Mucosa of descending colon (tissue), 3 donors: Measurements from ENCODE around the gene TGFBR3. TPM values are rescaled to one million over a fixed set of nuclear protein-coding genes. Genes with fewer than 3 reads are reported as not detected.

ENCODE experiments used
- ATAC-seq: fragments of 200-7000 bp; cut with Tn5 transposase; one replicate; pipeline ENCODE4 v1.9.1; 2020; ENCODE audit warnings: mild to moderate bottlenecking, moderate library complexity
- DNase-seq, 3 donors: peaks; one replicate each; pipeline ENCODE4 v3.0.0-alpha.2; 2020
- H3K36me3 ChIP-seq: fragments of 200-600 bp; one replicate; pipeline ENCODE4 v1.8.0; 2021; ENCODE audit warnings: low read depth, mild to moderate bottlenecking
- H3K4me1 ChIP-seq: fragments of 200-600 bp; one replicate; pipeline ENCODE4 v1.8.0; 2021; ENCODE audit warnings: low read depth, mild to moderate bottlenecking
- H3K4me3 ChIP-seq: fragments of 200-600 bp; one replicate; pipeline ENCODE4 v1.8.0; 2021; ENCODE audit warnings: mild to moderate bottlenecking
- H3K9me3 ChIP-seq: fragments of 200-600 bp; one replicate; pipeline ENCODE4 v1.8.0; 2021; ENCODE audit warnings: mild to moderate bottlenecking
- intact Hi-C, 2 donors: fragments of 100-400 bp; cut with DNase I in 1 of 2; cut with micrococcal nuclease in 1 of 2; formaldehyde crosslinking; loops; one replicate each; pipeline versions ENCODE4 v1.11.0 to v1.11.1; 2022; cut with DNase I, micrococcal nuclease
- total RNA-seq, 3 donors: library from RNA; stranded (reverse); fragmentation: NEBNext Ultra II Directional in 2 of 3; extraction: Animal tissue kit (Norgen Biotek cat#: 25700) in 2 of 3; gene quantifications; one replicate each; pipeline versions ENCODE4 v1.2.1 to v1.2.4, GENCODE V29; 2021 to 2023
- TF ChIP-seq, protein P1 (sequence below): fragments of 200-600 bp; IDR thresholded peaks from one replicate; pipeline ENCODE4 v1.8.0; 2022; ENCODE audit warnings: antibody characterized with exemption, mild to moderate bottlenecking
- donor health status: DM: no; HTN: no; CAD: no; lungs with moderate emphysema.
- donor health status: DM: no; HTN: no; CAD: no.
- donor health status: DM: no; HTN: yes; CAD: no.

The TGFBR3 gene
- total RNA-seq, 3 donors from 2014 or later, result 11.6 to 89.7 (median 21.1) TPM

DNA sequence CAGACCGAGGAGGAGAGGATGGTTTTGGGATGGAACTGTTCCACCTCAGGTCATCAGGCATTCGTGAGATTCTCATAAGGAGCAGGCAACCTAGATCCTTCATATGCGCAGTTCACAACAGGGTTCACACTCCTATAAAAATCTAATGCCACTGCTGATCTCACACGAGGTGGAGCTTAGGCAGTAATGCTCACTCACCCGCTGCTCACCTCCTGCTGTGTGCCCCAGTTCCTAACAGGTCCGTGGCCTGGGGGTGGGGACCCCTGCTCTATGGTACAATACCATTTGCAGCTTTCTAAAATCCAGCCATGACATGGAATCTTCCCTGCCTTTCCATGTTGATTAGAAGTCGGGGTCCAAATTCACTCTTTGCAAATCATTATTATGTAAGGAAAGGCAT, 72.1 kb downstream of the TGFBR3 start:
- DNase-seq, result no peak
- H3K4me1 ChIP-seq, result peaks cover under 1% of the 10 kb centered on the region
- TF ChIP-seq, protein P1, sequence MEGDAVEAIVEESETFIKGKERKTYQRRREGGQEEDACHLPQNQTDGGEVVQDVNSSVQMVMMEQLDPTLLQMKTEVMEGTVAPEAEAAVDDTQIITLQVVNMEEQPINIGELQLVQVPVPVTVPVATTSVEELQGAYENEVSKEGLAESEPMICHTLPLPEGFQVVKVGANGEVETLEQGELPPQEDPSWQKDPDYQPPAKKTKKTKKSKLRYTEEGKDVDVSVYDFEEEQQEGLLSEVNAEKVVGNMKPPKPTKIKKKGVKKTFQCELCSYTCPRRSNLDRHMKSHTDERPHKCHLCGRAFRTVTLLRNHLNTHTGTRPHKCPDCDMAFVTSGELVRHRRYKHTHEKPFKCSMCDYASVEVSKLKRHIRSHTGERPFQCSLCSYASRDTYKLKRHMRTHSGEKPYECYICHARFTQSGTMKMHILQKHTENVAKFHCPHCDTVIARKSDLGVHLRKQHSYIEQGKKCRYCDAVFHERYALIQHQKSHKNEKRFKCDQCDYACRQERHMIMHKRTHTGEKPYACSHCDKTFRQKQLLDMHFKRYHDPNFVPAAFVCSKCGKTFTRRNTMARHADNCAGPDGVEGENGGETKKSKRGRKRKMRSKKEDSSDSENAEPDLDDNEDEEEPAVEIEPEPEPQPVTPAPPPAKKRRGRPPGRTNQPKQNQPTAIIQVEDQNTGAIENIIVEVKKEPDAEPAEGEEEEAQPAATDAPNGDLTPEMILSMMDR, result no peak
- no peak for ATAC-seq
- intact Hi-C loops, result no loop called here
- H3K9me3 ChIP-seq, result no peaks in the 10 kb centered on the region
- H3K36me3 ChIP-seq, result no peaks in the 10 kb centered on the region
- no peak overlapping the region for H3K4me3 ChIP-seq

DNA sequence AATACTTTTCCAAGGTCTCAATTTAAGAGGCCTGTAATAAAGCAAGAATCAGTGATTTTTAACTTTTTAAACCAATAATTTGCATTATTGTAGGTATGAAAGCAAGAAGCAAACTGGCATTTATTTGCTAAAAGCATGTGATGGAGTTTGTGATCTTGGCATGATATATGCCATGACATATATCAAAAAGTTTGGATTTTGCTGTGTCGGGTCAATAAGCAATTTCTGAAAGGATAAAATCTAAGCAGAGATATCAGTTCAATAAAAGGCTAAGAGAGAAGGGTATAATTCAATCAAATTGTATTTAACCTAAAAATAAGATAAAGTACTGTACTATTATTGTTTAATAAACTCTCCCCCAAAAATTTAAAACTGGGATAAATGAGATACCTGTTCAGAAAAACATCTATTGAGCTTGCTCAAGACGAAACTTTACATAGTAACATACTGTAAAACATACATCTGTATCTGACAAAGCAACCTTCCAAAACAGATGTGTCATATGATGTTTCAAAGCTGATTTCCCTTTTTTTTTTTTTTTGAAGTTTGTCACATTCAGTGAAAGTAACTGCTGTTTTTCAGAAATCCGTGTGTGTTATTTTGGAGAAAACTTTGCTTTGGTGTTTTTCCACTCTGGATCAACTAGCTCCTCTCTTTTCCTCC, 74.5 kb downstream of the TGFBR3 start:
- no peaks in the 10 kb centered on the region for H3K36me3 ChIP-seq
- H3K4me1 ChIP-seq, result no peaks in the 10 kb centered on the region
- ATAC-seq (no peak), DNase-seq (no peak)
- intact Hi-C loops, result no loop called here
- TF ChIP-seq, protein P1, result no peak
- no peak overlapping the region for H3K4me3 ChIP-seq
- no peaks in the 10 kb centered on the region for H3K9me3 ChIP-seq

DNA sequence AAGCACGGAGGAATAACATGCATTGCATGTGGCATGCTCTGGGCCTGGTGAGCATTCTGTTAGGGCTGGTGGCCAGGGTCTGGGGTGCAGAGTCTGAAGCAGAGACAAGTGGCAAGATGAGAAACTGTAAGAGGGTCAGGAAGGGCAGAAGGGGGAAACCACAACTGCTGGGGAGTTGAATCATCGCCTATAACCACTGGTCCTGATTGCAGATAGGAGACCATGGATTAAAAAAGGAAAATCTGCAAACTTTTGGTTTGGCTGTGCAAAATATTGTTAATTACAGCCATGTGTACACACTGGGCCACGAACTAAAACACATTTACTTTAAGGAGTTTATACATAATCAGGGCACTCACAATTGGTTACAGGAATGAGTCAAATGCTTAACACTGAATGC, 76.6 kb downstream of the TGFBR3 start:
- Histone ChIP-seq H3K9me3 (no peaks in the 10 kb centered on the region), H3K4me1 (peaks cover 4% of the 10 kb centered on the region), H3K4me3 (no peak overlapping the region), H3K36me3 (no peaks in the 10 kb centered on the region)
- no peak for DNase-seq
- intact Hi-C loops, result no loop called here
- no peak for ATAC-seq
- TF ChIP-seq, protein P1, result no peak

DNA sequence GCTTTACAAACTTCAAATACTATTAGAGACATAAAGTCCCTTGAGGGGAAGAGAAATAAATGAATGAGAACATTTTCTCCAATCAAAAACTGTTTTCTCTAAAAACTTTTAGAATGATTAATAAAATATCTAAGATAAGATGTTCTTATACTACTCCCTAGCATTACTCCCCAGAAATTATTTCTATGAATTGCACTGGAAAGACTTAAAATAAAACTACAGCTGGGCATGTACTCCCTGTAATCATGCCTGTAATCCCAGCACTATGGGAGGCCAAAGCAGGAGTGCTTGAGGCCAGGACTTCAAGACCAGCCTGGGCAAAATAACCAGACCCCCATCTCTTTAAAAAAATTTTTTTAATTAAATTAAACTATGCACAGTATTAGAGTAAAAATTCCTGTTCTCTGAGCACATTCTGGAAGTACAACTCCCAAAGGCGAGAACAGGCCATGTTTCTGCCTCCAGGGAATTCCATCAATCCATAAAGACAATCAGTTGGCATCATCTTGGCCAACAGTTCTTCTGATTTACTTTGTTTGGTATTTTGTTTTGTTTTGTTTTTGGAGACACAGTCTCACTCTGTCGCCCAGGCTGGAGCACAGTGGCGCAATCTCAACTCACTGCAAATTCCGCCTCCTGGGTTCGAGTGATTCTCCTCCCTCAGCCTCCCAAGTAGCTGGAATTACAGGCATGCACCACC, 77.9 kb downstream of the TGFBR3 start:
- Histone ChIP-seq H3K4me3 (no peak overlapping the region), H3K4me1 (peaks cover 12% of the 10 kb centered on the region), H3K9me3 (no peaks in the 10 kb centered on the region), H3K36me3 (no peaks in the 10 kb centered on the region)
- no peak for ATAC-seq
- TF ChIP-seq, protein P1, result no peak
- intact Hi-C loops, result no loop called here
- DNase-seq, result no peak

DNA sequence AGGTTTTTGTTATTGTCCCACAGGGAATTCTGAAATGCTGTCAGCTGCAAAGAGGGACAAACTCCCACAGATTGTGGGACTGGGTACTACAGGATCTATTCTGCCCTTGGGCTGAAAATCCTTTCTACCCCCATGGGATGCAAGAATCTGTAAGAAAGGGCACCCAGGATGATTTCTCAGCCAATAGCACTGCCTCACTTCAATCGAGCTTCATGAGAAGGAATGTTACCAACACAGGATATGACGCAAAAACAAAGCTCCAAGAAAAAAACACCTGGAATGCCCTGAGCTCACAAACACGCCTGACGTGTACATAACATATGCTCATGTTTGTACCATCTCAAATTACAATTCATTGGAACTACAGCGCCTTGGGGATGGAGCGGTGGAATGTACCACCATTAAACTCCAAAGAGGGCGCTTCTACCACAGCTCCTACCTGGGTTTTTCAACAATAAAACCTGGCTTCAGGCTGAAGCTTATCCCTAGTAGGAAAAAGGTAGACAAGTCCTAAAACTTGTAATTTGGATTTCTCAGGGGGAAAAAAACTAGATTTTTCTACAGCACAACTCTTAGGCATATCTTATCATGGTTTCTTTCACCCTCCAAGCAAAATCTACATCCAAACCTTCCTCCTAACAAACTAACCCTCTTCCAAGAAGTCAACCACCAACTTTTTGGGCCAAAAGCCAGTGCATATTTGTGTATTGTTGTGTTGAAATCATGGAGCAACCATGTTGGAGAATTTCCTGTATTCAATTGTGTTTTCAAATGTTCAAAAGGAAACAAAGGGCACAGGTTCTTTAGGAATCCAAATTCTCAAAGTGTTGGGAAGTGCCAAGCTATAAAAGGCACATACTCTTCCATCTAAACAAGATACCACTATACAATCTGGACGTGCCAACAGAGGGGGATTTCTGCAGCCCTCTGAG, 78.9 kb downstream of the TGFBR3 start:
- intact Hi-C loops, result no loop called here
- ATAC-seq, result no peak
- no peaks in the 10 kb centered on the region for H3K36me3 ChIP-seq
- H3K4me3 ChIP-seq, result no peak overlapping the region
- TF ChIP-seq, protein P1, result no peak
- peaks cover 12% of the 10 kb centered on the region for H3K4me1 ChIP-seq
- DNase-seq, result no peak
- no peaks in the 10 kb centered on the region for H3K9me3 ChIP-seq
